Colonic mucosa (tissue), 4 donors: Measurements from ENCODE around the gene PRKCE. TPM values are rescaled to one million over a fixed set of nuclear protein-coding genes. Genes with fewer than 3 reads are reported as not detected.

Source experiments
- DNase-seq: peaks from one replicate; pipeline ENCODE4 v3.0.0-alpha.2; 2020
- H3K27ac ChIP-seq: fragments of 200-600 bp; one replicate; pipeline ENCODE4 v1.8.0; 2021
- H3K27me3 ChIP-seq: fragments of 200-600 bp; one replicate; pipeline ENCODE4 v1.8.0; 2021
- H3K36me3 ChIP-seq: fragments of 200-600 bp; one replicate; pipeline ENCODE4 v1.8.0; 2021
- H3K4me1 ChIP-seq: fragments of 200-600 bp; one replicate; pipeline ENCODE4 v1.8.0; 2021; ENCODE audit warnings: mild to moderate bottlenecking
- H3K4me3 ChIP-seq: fragments of 200-600 bp; one replicate; pipeline ENCODE4 v1.8.0; 2021
- H3K9ac ChIP-seq, 2 donors: one replicate each; pipeline ENCODE4 v1.7.0; 2013; ENCODE audit warnings: control low read depth in 2 of 2, low read depth in 2 of 2, low read length in 2 of 2
- H3K9me3 ChIP-seq: fragments of 200-600 bp; one replicate; pipeline ENCODE4 v1.8.0; 2021
- CTCF ChIP-seq: fragments of 200-600 bp; IDR thresholded peaks from one replicate; pipeline ENCODE4 v1.8.0; 2022; ENCODE audit warnings: antibody characterized with exemption, mild to moderate bottlenecking
- intact Hi-C: fragments of 100-400 bp; cut with DNase I; formaldehyde crosslinking; loops from one replicate; pipeline ENCODE4 v1.14.1; 2022
- total RNA-seq, 2 donors: library from RNA; stranded (reverse); fragmentation: NEBNext Ultra II Directional in 1 of 2; extraction: Animal tissue kit (Norgen Biotek cat#: 25700) in 1 of 2; gene quantifications; one replicate each; pipeline ENCODE4 v1.2.1, GENCODE V29; 2021
- donor health status: healthy.
- donor health status: DM: no; HTN: no; CAD: no.
- donor health status: DM: no; HTN: no; CAD: no.

Gene PRKCE
- total RNA-seq, 2 donors from 2014 or later = 17.5 to 25.8 TPM

- intact Hi-C loops = no loop called here
Measured at GRCh38 chr2:45804987-45805755, 153.7 kb downstream of the PRKCE start.

GRCh38 chr2:45806563-45807358, 155.3 kb downstream of the PRKCE start:
- intact Hi-C loops = no loop called here
- no peak for TF ChIP-seq CTCF
- no peak overlapping the region for H3K27ac ChIP-seq
- H3K36me3 ChIP-seq = no peaks in the 10 kb centered on the region
- no peak for DNase-seq
- H3K27me3 ChIP-seq = no peaks in the 10 kb centered on the region
- no peak overlapping the region for H3K4me3 ChIP-seq
- no peaks in the 10 kb centered on the region for H3K9me3 ChIP-seq
- H3K4me1 ChIP-seq = no peaks in the 10 kb centered on the region
- no peak overlapping the region for H3K9ac ChIP-seq

More at GRCh38 chr2:45804987-45805755, 153.7 kb downstream of the PRKCE start:
- no peak for DNase-seq
- H3K36me3 ChIP-seq = no peaks in the 10 kb centered on the region
- H3K27me3 ChIP-seq = no peaks in the 10 kb centered on the region
- H3K9ac ChIP-seq = no peak overlapping the region
- no peak for TF ChIP-seq CTCF
- H3K27ac ChIP-seq = no peak overlapping the region
- no peaks in the 10 kb centered on the region for H3K9me3 ChIP-seq
- no peak overlapping the region for H3K4me3 ChIP-seq
- H3K4me1 ChIP-seq = no peaks in the 10 kb centered on the region

DNA sequence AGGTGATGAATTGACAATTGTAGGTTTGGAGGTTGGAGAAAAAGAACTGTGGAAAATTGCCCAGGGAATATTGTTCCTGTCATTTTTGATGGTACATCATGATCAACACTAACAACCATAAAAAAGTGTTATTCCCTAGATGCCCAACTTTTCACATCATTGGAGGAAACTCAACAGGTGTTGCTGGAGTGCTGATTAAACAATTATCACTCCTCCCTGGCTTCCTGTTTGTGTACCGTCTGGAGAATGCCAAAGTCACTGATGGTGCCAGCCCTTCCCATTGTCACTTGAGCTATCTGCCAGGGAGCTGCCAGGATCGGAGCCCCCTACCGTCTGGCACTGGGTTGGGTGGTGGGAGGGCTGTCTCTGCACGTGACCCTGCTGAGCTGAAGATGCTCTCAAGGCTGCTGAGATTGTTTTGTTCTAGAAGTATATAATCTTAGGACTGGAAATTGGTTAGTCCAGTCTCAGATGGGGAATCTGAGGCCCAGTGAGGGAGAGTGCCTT, 156.9 kb downstream of the PRKCE start:
- intact Hi-C loops = no loop called here
- no peak overlapping the region for H3K4me3 ChIP-seq
- H3K4me1 ChIP-seq = no peaks in the 10 kb centered on the region
- no peak overlapping the region for H3K27ac ChIP-seq
- TF ChIP-seq CTCF = no peak
- no peaks in the 10 kb centered on the region for H3K9me3 ChIP-seq
- H3K9ac ChIP-seq = no peak overlapping the region
- no peaks in the 10 kb centered on the region for H3K27me3 ChIP-seq
- H3K36me3 ChIP-seq = no peaks in the 10 kb centered on the region
- DNase-seq = no peak

GRCh38 chr2:45809205-45809604, 157.7 kb downstream of the PRKCE start:
- no peak for TF ChIP-seq CTCF
- Histone ChIP-seq H3K4me1 (no peaks in the 10 kb centered on the region), H3K9me3 (no peaks in the 10 kb centered on the region), H3K9ac (no peak overlapping the region), H3K27me3 (no peaks in the 10 kb centered on the region), H3K36me3 (no peaks in the 10 kb centered on the region), H3K27ac (no peak overlapping the region), H3K4me3 (no peak overlapping the region)
- no peak for DNase-seq
- intact Hi-C loops = no loop called here

DNA sequence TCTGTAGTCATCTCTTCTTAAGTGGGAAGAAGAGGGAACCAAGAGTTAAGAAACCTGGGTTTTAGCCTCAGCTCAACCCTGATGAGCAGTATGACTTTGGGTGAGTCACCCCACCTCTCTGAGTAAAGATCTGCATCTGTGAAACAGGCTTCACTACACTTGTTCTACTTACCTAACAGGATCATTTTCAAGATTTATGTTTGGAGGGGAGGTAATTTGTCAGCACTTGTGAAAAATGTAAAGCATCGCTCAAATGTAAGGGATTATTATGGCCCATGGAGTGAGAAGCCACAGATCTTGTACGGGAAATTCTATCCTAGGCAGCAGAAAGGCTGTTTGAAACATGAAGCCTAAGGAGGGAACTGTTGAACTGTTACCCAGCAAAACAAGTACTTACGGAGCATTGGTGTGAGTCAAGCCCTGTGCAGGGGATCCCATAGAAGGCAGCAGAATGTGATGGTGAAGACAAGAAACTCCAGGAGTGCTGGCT, 160.6 kb downstream of the PRKCE start:
- H3K4me1 ChIP-seq = no peaks in the 10 kb centered on the region
- intact Hi-C loops = no loop called here

More for the DNA sequence above, 160.6 kb downstream of the PRKCE start:
- no peak for DNase-seq
- Histone ChIP-seq H3K4me3 (no peak overlapping the region), H3K27me3 (no peaks in the 10 kb centered on the region), H3K36me3 (no peaks in the 10 kb centered on the region), H3K27ac (no peak overlapping the region), H3K9me3 (no peaks in the 10 kb centered on the region), H3K9ac (no peak overlapping the region)
- no peak for TF ChIP-seq CTCF
